ENCODE results near the gene CRYBG1.

GRCh38 chr6:106473812-106474211 lies 113.3 kb downstream of the CRYBG1 start:
- TF ChIP-seq EZH2 (IDR thresholded peaks at IDR 0.05) (no peak), CTCF (IDR thresholded peaks at IDR 0.05) (no peak)

Data from neural progenitor cell (in vitro differentiated cells).